Measurements from ENCODE around the gene CDCA7. TPM values are rescaled to one million over a fixed set of nuclear protein-coding genes. Genes with fewer than 3 reads are reported as not detected.
"Not testable (repeated sequence)": the region's sequence is repeated elsewhere in the genome, so short reads cannot be mapped to it uniquely, and the experiment has no call there.

The CDCA7 gene
- total RNA-seq, 1 donor from 2014 or later = 9.1 TPM

- no peak for DNase-seq (ENCODE audit: extremely low spot score in 2 of 2)
- intact Hi-C loops (cut with DNase I) = no loop called here
- Histone ChIP-seq H3K4me1 (no peaks in the 10 kb centered on the region), H3K9me3 (no peaks in the 10 kb centered on the region), H3K4me3 (no peak overlapping the region), H3K27ac (no peak overlapping the region), H3K27me3 (no peaks in the 10 kb centered on the region), H3K36me3 (no peaks in the 10 kb centered on the region)
- TF ChIP-seq POLR2A (IDR thresholded peaks at IDR 0.05) (no peak), POLR2AphosphoS5 (IDR thresholded peaks at IDR 0.05; ENCODE audit: insufficient read depth in 1 of 2, low read depth in 1 of 2) (no peak)
- TF ChIP-seq, protein P1, sequence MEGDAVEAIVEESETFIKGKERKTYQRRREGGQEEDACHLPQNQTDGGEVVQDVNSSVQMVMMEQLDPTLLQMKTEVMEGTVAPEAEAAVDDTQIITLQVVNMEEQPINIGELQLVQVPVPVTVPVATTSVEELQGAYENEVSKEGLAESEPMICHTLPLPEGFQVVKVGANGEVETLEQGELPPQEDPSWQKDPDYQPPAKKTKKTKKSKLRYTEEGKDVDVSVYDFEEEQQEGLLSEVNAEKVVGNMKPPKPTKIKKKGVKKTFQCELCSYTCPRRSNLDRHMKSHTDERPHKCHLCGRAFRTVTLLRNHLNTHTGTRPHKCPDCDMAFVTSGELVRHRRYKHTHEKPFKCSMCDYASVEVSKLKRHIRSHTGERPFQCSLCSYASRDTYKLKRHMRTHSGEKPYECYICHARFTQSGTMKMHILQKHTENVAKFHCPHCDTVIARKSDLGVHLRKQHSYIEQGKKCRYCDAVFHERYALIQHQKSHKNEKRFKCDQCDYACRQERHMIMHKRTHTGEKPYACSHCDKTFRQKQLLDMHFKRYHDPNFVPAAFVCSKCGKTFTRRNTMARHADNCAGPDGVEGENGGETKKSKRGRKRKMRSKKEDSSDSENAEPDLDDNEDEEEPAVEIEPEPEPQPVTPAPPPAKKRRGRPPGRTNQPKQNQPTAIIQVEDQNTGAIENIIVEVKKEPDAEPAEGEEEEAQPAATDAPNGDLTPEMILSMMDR (IDR thresholded peaks at IDR 0.05) = no peak
Measured at GRCh38 chr2:173326806-173327205, 27.9 kb upstream of the CDCA7 start.

GRCh38 chr2:173327421-173327820 is 27.3 kb upstream of the CDCA7 start:
- Histone ChIP-seq H3K27ac (no peak overlapping the region), H3K27me3 (no peaks in the 10 kb centered on the region), H3K36me3 (no peaks in the 10 kb centered on the region), H3K4me3 (no peak overlapping the region), H3K4me1 (no peaks in the 10 kb centered on the region), H3K9me3 (no peaks in the 10 kb centered on the region)
- intact Hi-C loops (cut with DNase I) = no loop called here
- TF ChIP-seq, protein P1 (IDR thresholded peaks at IDR 0.05) = no peak
- no peak for TF ChIP-seq POLR2A (IDR thresholded peaks at IDR 0.05)
- no peak for TF ChIP-seq POLR2AphosphoS5 (IDR thresholded peaks at IDR 0.05; ENCODE audit: insufficient read depth in 1 of 2, low read depth in 1 of 2)
- DNase-seq (ENCODE audit: extremely low spot score in 2 of 2) = no peak

DNA sequence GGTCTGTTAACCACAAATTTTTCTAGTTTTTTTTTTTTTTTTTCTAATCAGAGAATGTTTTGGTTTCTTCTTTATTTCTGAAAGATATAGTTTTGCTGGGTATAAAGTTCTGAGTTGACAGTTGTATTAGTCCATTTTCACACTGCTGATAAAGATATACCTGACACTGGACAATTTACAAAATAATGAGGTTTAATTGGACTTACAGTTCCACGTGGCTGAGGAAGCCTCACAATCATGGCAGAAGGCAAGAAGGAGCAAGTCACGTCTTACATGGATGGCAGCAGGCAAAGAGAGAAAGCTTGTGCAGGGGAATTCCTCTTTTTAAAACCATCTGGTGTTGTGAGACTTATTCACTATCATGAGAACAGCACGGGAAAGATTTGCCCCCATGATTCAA is 21.7 kb upstream of the CDCA7 start:
- H3K4me1 ChIP-seq; H3K27ac ChIP-seq; intact Hi-C loops (cut with DNase I); H3K4me3 ChIP-seq; H3K9me3 ChIP-seq; H3K36me3 ChIP-seq; DNase-seq (ENCODE audit: extremely low spot score in 2 of 2); H3K27me3 ChIP-seq: not testable (repeated sequence)

- Histone ChIP-seq H3K4me1 (no peaks in the 10 kb centered on the region), H3K36me3 (no peaks in the 10 kb centered on the region), H3K9me3 (no peaks in the 10 kb centered on the region), H3K27ac (no peak overlapping the region), H3K4me3 (no peak overlapping the region), H3K27me3 (no peaks in the 10 kb centered on the region)
- intact Hi-C loops (cut with DNase I) = no loop called here
- no peak for DNase-seq (ENCODE audit: extremely low spot score in 2 of 2)
- TF ChIP-seq POLR2AphosphoS5 (IDR thresholded peaks at IDR 0.05; ENCODE audit: insufficient read depth in 1 of 2, low read depth in 1 of 2) = no peak
- no peak for TF ChIP-seq POLR2A (IDR thresholded peaks at IDR 0.05)
- TF ChIP-seq, protein P1 (IDR thresholded peaks at IDR 0.05) = no peak
Measured at GRCh38 chr2:173339807-173340206, 14.9 kb upstream of the CDCA7 start.

DNA sequence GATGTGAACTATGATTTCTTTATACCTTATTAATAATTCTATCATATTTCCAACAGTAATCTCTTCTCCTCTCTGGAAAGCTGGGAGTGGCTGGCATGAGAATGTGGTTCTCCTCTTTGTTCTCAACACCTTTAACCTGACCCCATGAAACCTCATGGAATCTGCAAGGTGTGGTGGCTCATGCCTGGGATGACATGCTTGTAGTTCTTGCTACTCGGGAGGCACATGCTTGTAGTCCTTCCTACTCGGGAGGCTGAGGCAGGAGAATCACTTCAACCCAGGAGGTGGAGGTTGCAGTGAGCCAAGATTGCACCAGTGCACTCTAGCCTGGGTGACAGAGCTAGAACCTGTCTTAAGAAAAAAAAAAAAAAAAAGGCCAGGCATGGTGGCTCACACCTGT is 10.8 kb upstream of the CDCA7 start:
- Histone ChIP-seq H3K36me3 (no peaks in the 10 kb centered on the region), H3K27ac (no peak overlapping the region), H3K9me3 (no peaks in the 10 kb centered on the region), H3K4me3 (no peak overlapping the region), H3K27me3 (no peaks in the 10 kb centered on the region), H3K4me1 (no peaks in the 10 kb centered on the region)
- intact Hi-C loops (cut with DNase I) = no loop called here
- DNase-seq (ENCODE audit: extremely low spot score in 2 of 2) = no peak
- TF ChIP-seq POLR2A (IDR thresholded peaks at IDR 0.05) (no peak), POLR2AphosphoS5 (IDR thresholded peaks at IDR 0.05; ENCODE audit: insufficient read depth in 1 of 2, low read depth in 1 of 2) (no peak)

- no peak for DNase-seq (ENCODE audit: extremely low spot score in 2 of 2)
- TF ChIP-seq, protein P1 (IDR thresholded peaks at IDR 0.05) = no peak
- no peak for TF ChIP-seq POLR2AphosphoS5 (IDR thresholded peaks at IDR 0.05; ENCODE audit: insufficient read depth in 1 of 2, low read depth in 1 of 2)
- TF ChIP-seq POLR2A (IDR thresholded peaks at IDR 0.05) = no peak
- H3K27me3 ChIP-seq = no peaks in the 10 kb centered on the region
- H3K4me3 ChIP-seq = no peak overlapping the region
- H3K9me3 ChIP-seq = no peaks in the 10 kb centered on the region
- intact Hi-C loops (cut with DNase I) = no loop called here
- no peaks in the 10 kb centered on the region for H3K36me3 ChIP-seq
- no peak overlapping the region for H3K27ac ChIP-seq
- no peaks in the 10 kb centered on the region for H3K4me1 ChIP-seq
Measured at GRCh38 chr2:173346035-173346434, 8.6 kb upstream of the CDCA7 start.
